ENCODE results near the gene GNB2. TPM values are rescaled to one million over a fixed set of nuclear protein-coding genes. Genes with fewer than 3 reads are reported as not detected.

Gene GNB2
- polyA plus RNA-seq, 2 of the 4 experiments (the other 2 are of a cell fraction): 50.8 to 163 TPM

GRCh38 chr7:100686201-100686821 is 12.8 kb downstream of the GNB2 start:
- 92% methylated on average over 28 of the region's 33 CpGs for WGBS (ENCODE audit: missing lambda C conversion rate)
- no peak overlapping the region for H3K27ac ChIP-seq
- FAIRE-seq (no peak), DNase-seq (ENCODE audit: low read depth in 1 of 2, low spot score in 1 of 2) (no peak), ATAC-seq (no peak)
- no peak for TF ChIP-seq FOSL2 (IDR thresholded peaks at IDR 0.05)
- no peak for TF ChIP-seq FOSL2 (CRISPR knock-in tag; IDR thresholded peaks at IDR 0.05)
- no peak for TF ChIP-seq EP300 (IDR thresholded peaks at IDR 0.05)
- no peak for TF ChIP-seq MAX (IDR thresholded peaks at IDR 0.05)
- TF ChIP-seq CHD2 (IDR thresholded peaks at IDR 0.05; ENCODE audit: low read length, partially characterized antibody): no peak
- no peak for TF ChIP-seq EHMT2 (IDR thresholded peaks at IDR 0.05; ENCODE audit: low read depth)
- TF ChIP-seq HMGXB4 (CRISPR knock-in tag; IDR thresholded peaks at IDR 0.05; ENCODE audit: borderline replicate concordance): no peak
- TF ChIP-seq FOXS1 (CRISPR knock-in tag; IDR thresholded peaks at IDR 0.05): no peak
- no peak for TF ChIP-seq GATA3 (IDR thresholded peaks at IDR 0.05; ENCODE audit: borderline replicate concordance)
- no peak for TF ChIP-seq SREBF2 (IDR thresholded peaks at IDR 0.05)
- no peak for TF ChIP-seq FOSB (CRISPR knock-in tag; IDR thresholded peaks at IDR 0.05)
- TF ChIP-seq MAFK (IDR thresholded peaks at IDR 0.05; ENCODE audit: partially characterized antibody): no peak
- no peak for TF ChIP-seq NPAS2 (CRISPR knock-in tag; IDR thresholded peaks at IDR 0.05; ENCODE audit: borderline replicate concordance)
- no peak for TF ChIP-seq CTCF (IDR thresholded peaks at IDR 0.05)
- TF ChIP-seq HDAC2 (IDR thresholded peaks at IDR 0.05): no peak
- TF ChIP-seq HEYL (CRISPR knock-in tag; IDR thresholded peaks at IDR 0.05): no peak
- TF ChIP-seq CEBPB (IDR thresholded peaks at IDR 0.05): no peak
- no peak for TF ChIP-seq JUNB (IDR thresholded peaks at IDR 0.05)
- no peak for TF ChIP-seq MAZ (IDR thresholded peaks at IDR 0.05; ENCODE audit: borderline replicate concordance, low read depth, low read length)
- no peak for TF ChIP-seq NR3C1 (IDR thresholded peaks at IDR 0.05)
- no peak for TF ChIP-seq POLR2AphosphoS2 (conservative IDR thresholded peaks at IDR 0.05; ENCODE audit: low read length)
- no peak overlapping the region for H3K4me3 ChIP-seq
- POLR2A ChIA-PET: no interaction called here
- H3K9me3 ChIP-seq: no peaks in the 10 kb centered on the region
- CTCF ChIA-PET: interaction anchor here (1.1 to 1.5 kb wide), 2 partner anchors 13 to 218 kb away, joined by 4 to 5 read pairs; no protein-coding TSS in a partner anchor
- peaks cover 10% of the 10 kb centered on the region for H3K4me1 ChIP-seq
- H3K4me2 ChIP-seq: no peak overlapping the region

- H3K4me2 ChIP-seq: no peak overlapping the region
- FAIRE-seq: no peak
- no peak for DNase-seq (ENCODE audit: low read depth in 1 of 2, low spot score in 1 of 2)
- no peak for ATAC-seq
- peaks cover 13% of the 10 kb centered on the region for H3K4me1 ChIP-seq
- no peak overlapping the region for H3K27ac ChIP-seq
- no peak overlapping the region for H3K4me3 ChIP-seq
- 87% methylated on average over 17 of the region's 17 CpGs for WGBS (ENCODE audit: missing lambda C conversion rate)
- no peaks in the 10 kb centered on the region for H3K9me3 ChIP-seq
- CTCF ChIA-PET: interaction anchor here (1.1 to 7.0 kb wide), 2 partner anchors 10 to 14 kb away, joined by 4 to 72 read pairs; no protein-coding TSS in a partner anchor
- TF ChIP-seq CHD4 (IDR thresholded peaks at IDR 0.05; ENCODE audit: borderline replicate concordance) (no peak), POLR2AphosphoS2 (conservative IDR thresholded peaks at IDR 0.05; ENCODE audit: low read length) (no peak), MAFK (IDR thresholded peaks at IDR 0.05; ENCODE audit: partially characterized antibody) (no peak), BCL3 (IDR thresholded peaks at IDR 0.05) (no peak), CBX8 (IDR thresholded peaks at IDR 0.05) (no peak), ATOH8 (CRISPR knock-in tag; IDR thresholded peaks at IDR 0.05; ENCODE audit: low read depth) (no peak), ZNF302 (CRISPR knock-in tag; IDR thresholded peaks at IDR 0.05) (no peak), MAZ (IDR thresholded peaks at IDR 0.05; ENCODE audit: borderline replicate concordance, low read depth, low read length) (no peak), CTCF (IDR thresholded peaks at IDR 0.05) (no peak), USF2 (IDR thresholded peaks at IDR 0.05) (no peak), HES2 (IDR thresholded peaks at IDR 0.05) (no peak), POLR2A (IDR thresholded peaks at IDR 0.05; ENCODE audit: low read length) (no peak), KDM1A (IDR thresholded peaks at IDR 0.05; ENCODE audit: low read depth) (no peak)
- POLR2A ChIA-PET: no interaction called here
Observed at GRCh38 chr7:100686822-100687211, 13.3 kb downstream of the GNB2 start.
